ENCODE data around the gene NPAS3. TPM values are rescaled to one million over a fixed set of nuclear protein-coding genes. Genes with fewer than 3 reads are reported as not detected.

NPAS3 gene
- total and polyA plus RNA-seq, 2 donors (not counting 1 experiment from before 2014, with no cell fraction given): 0.10 to 0.50 TPM

DNA sequence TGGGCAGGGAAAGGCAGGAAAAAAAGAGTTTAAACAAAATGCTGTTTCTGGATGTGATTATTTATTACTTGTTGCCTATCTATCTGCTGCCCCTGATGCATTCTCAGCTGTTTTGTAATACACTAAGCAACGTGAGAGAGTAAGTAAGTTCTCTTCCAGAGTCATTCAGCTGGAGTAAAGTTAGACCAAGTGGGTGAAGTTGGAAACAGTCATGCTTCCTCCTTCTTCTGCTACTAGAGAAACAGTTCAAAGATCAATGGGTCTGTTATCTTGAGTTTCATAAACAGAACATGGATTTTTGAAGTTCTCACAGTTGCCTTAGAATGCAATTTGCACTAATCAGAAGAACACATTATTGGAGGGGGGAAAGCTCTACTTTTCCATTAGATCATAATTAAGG, 732.9 kb downstream of the NPAS3 start:
- H3K4me1 ChIP-seq (ENCODE audit: control insufficient read depth, extremely low read depth, insufficient read depth, low read length): no peaks in the 10 kb centered on the region
- H3K79me2 ChIP-seq (ENCODE audit: control insufficient read depth, insufficient read depth, low read length): no peaks in the 10 kb centered on the region
- no peaks in the 10 kb centered on the region for H3K27me3 ChIP-seq (ENCODE audit: control insufficient read depth, insufficient read depth, low read length)
- no peak overlapping the region for H3K27ac ChIP-seq (ENCODE audit: insufficient read depth, low read length)
- TF ChIP-seq CTCF (conservative IDR thresholded peaks at IDR 0.05 in 1 of 2, IDR thresholded peaks at IDR 0.05 in 1 of 2; ENCODE audit: low read depth in 1 of 2, low read length in 2 of 2) (no peak), EZH2 (IDR thresholded peaks at IDR 0.05; ENCODE audit: low read length, missing control alignments) (no peak)
- H3K4me2 ChIP-seq (ENCODE audit: extremely low read depth, insufficient read depth, low read length): no peak overlapping the region
- no peak overlapping the region for H2AFZ ChIP-seq (ENCODE audit: low read length)
- H3K4me3 ChIP-seq (replicated peaks in 1 of 4; ENCODE audit: control extremely low read depth in 1 of 4, insufficient read depth in 1 of 4, low read depth in 3 of 4, low read length in 4 of 4): no peak overlapping the region
- no peak overlapping the region for H3K9ac ChIP-seq (ENCODE audit: insufficient read depth, low read length)
- H3K36me3 ChIP-seq (ENCODE audit: control insufficient read depth, insufficient read depth, low read length): no peaks in the 10 kb centered on the region
- no peaks in the 10 kb centered on the region for H4K20me1 ChIP-seq (ENCODE audit: control insufficient read depth, extremely low read depth, insufficient read depth, low read length)
- peak in 1 of 2 donors; percentile 34 for DNase-seq (ENCODE audit: low read depth in 2 of 2)
- H3K9me3 ChIP-seq (ENCODE audit: control insufficient read depth, insufficient read depth, low read depth, low read length): no peaks in the 10 kb centered on the region

- Histone ChIP-seq H2AFZ (ENCODE audit: low read length) (no peak overlapping the region), H4K20me1 (ENCODE audit: control insufficient read depth, extremely low read depth, insufficient read depth, low read length) (no peaks in the 10 kb centered on the region), H3K36me3 (ENCODE audit: control insufficient read depth, insufficient read depth, low read length) (no peaks in the 10 kb centered on the region), H3K9me3 (ENCODE audit: control insufficient read depth, insufficient read depth, low read depth, low read length) (no peaks in the 10 kb centered on the region), H3K79me2 (ENCODE audit: control insufficient read depth, insufficient read depth, low read length) (no peaks in the 10 kb centered on the region), H3K4me2 (ENCODE audit: extremely low read depth, insufficient read depth, low read length) (no peak overlapping the region), H3K27ac (ENCODE audit: insufficient read depth, low read length) (no peak overlapping the region), H3K4me1 (ENCODE audit: control insufficient read depth, extremely low read depth, insufficient read depth, low read length) (no peaks in the 10 kb centered on the region), H3K9ac (ENCODE audit: insufficient read depth, low read length) (no peak overlapping the region), H3K27me3 (ENCODE audit: control insufficient read depth, insufficient read depth, low read length) (no peaks in the 10 kb centered on the region), H3K4me3 (replicated peaks in 1 of 4; ENCODE audit: control extremely low read depth in 1 of 4, insufficient read depth in 1 of 4, low read depth in 3 of 4, low read length in 4 of 4) (no peak overlapping the region)
- DNase-seq (ENCODE audit: low read depth in 2 of 2): no peak
- TF ChIP-seq EZH2 (IDR thresholded peaks at IDR 0.05; ENCODE audit: low read length, missing control alignments): no peak
- TF ChIP-seq CTCF (conservative IDR thresholded peaks at IDR 0.05 in 1 of 2, IDR thresholded peaks at IDR 0.05 in 1 of 2; ENCODE audit: low read depth in 1 of 2, low read length in 2 of 2): no peak
Observed at GRCh38 chr14:33674927-33675326, 736.2 kb downstream of the NPAS3 start.

GRCh38 chr14:33675415-33676130, 736.9 kb downstream of the NPAS3 start:
- no peaks in the 10 kb centered on the region for H3K4me1 ChIP-seq (ENCODE audit: control insufficient read depth, extremely low read depth, insufficient read depth, low read length)
- peak in 1 of 2 donors; percentile 47 for DNase-seq (ENCODE audit: low read depth in 2 of 2)
- H3K9me3 ChIP-seq (ENCODE audit: control insufficient read depth, insufficient read depth, low read depth, low read length): no peaks in the 10 kb centered on the region
- H3K4me2 ChIP-seq (ENCODE audit: extremely low read depth, insufficient read depth, low read length): no peak overlapping the region
- no peaks in the 10 kb centered on the region for H3K27me3 ChIP-seq (ENCODE audit: control insufficient read depth, insufficient read depth, low read length)
- no peaks in the 10 kb centered on the region for H3K79me2 ChIP-seq (ENCODE audit: control insufficient read depth, insufficient read depth, low read length)
- TF ChIP-seq CTCF (conservative IDR thresholded peaks at IDR 0.05 in 1 of 2, IDR thresholded peaks at IDR 0.05 in 1 of 2; ENCODE audit: low read depth in 1 of 2, low read length in 2 of 2) (no peak), EZH2 (IDR thresholded peaks at IDR 0.05; ENCODE audit: low read length, missing control alignments) (no peak)
- H3K27ac ChIP-seq (ENCODE audit: insufficient read depth, low read length): no peak overlapping the region
- no peak overlapping the region for H3K4me3 ChIP-seq (replicated peaks in 1 of 4; ENCODE audit: control extremely low read depth in 1 of 4, insufficient read depth in 1 of 4, low read depth in 3 of 4, low read length in 4 of 4)
- no peaks in the 10 kb centered on the region for H3K36me3 ChIP-seq (ENCODE audit: control insufficient read depth, insufficient read depth, low read length)
- H4K20me1 ChIP-seq (ENCODE audit: control insufficient read depth, extremely low read depth, insufficient read depth, low read length): no peaks in the 10 kb centered on the region
- no peak overlapping the region for H3K9ac ChIP-seq (ENCODE audit: insufficient read depth, low read length)
- H2AFZ ChIP-seq (ENCODE audit: low read length): no peak overlapping the region
